Right cardiac atrium (tissue), 5 donors: ENCODE data around the gene DNAL1. TPM values are rescaled to one million over a fixed set of nuclear protein-coding genes. Genes with fewer than 3 reads are reported as not detected.

ENCODE experiments used
- ATAC-seq, 2 donors: fragments of 200-7000 bp; cut with Tn5 transposase; one replicate each; pipeline versions ENCODE4 v1.8.0 to v1.9.1; 2020; ENCODE audit warnings: moderate library complexity in 2 of 2, mild to moderate bottlenecking in 1 of 2
- DNase-seq, 3 donors: peaks; one replicate each; pipeline ENCODE4 v3.0.0-alpha.2; 2020
- H3K27ac ChIP-seq: one replicate; pipeline ENCODE4 v1.5.1; 2013; ENCODE audit warnings: mild to moderate bottlenecking, low read length, control low read depth, moderate library complexity
- H3K27me3 ChIP-seq: one replicate; pipeline ENCODE4 v1.6.1; 2013; ENCODE audit not compliant: control insufficient read depth, insufficient read depth
- H3K4me1 ChIP-seq: one replicate; pipeline ENCODE4 v1.6.1; 2013; ENCODE audit warnings: low read length; ENCODE audit not compliant: control insufficient read depth, insufficient read depth
- H3K4me3 ChIP-seq: one replicate; pipeline ENCODE4 v1.5.1; 2013; ENCODE audit warnings: low read length, control low read depth
- H3K9me3 ChIP-seq: one replicate; pipeline ENCODE4 v1.6.1; 2013; ENCODE audit warnings: low read length; ENCODE audit not compliant: control insufficient read depth
- WGBS: extraction: QIAGEN DNeasy Blood & Tissue Kit; methylation state at CpG from one replicate; pipeline ENCODE4 v1.1.7; 2013; 5-methylcytosine and 5-hydroxymethylcytosine counted together
- intact Hi-C, 4 donors: fragments of 100-400 bp; cut with DNase I; formaldehyde crosslinking; loops; one replicate each; pipeline versions ENCODE4 v1.11.0 to v1.14.0; 2022 to 2023
- polyA plus RNA-seq: library from polyadenylated mRNA; stranded (reverse); fragments of 200-250 nt; gene quantifications from one replicate; pipeline ENCODE4 v1.2.3, GENCODE V29; 2013
- total RNA-seq, 4 donors: library from RNA; stranded (reverse); fragmentation: NEBNext Ultra II Directional; extraction: Animal tissue kit (Norgen Biotek cat#: 25700); gene quantifications; one replicate each; pipeline ENCODE4 v1.2.1, GENCODE V29; 2021
- donor health status: healthy with polysubstance abuse.
- donor health status: DM: no; HTN: yes; CAD: no.
- donor health status: DM: no; HTN: no; CAD: no.
- donor health status: DM: no; HTN: yes; CAD: no; lungs with severe emphysema.
- donor health status: DM: yes; HTN: yes; CAD: no.

Gene DNAL1
- total and polyA plus RNA-seq, 5 donors, result 5.3 to 19.9 (median 17.1) TPM

DNA sequence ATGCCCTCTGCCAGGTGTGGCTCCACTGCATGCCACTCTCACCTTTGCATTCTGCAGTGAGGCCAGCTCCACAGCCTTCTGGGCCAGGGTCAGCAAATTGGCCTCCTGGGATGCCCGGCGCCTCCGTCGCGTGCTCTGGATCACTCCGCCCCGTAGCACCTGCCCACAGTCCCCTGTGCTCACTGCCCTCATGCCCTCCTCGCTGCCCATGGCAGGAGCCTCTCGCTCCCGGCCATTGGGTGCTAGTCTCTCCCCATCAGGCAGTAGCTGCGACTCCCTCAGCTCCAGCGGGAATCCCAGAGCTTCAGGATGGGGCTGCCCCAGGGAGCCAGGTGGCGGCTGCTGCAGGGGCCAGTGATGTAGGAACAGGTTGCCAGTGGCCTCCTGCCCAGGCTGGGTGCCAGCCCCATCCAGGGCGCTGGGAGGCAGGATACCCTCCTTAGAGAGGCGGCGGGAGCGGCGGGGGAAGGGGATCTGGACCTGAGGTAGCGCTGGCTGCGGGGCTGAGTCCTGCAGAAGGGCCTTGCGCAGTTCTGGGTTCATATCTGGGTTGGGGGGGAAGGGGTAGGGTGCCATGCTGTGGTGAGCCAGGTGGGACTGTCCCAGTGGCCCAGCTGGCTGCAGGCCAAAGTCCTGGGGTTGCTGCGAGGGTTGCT is 93.9 kb downstream of the DNAL1 start:
- 93% methylated on average over 22 of the region's 22 CpGs for WGBS
- Histone ChIP-seq H3K27ac (no peak overlapping the region), H3K27me3 (no peaks in the 10 kb centered on the region), H3K9me3 (no peaks in the 10 kb centered on the region), H3K4me1 (peaks cover 36% of the 10 kb centered on the region), H3K4me3 (no peak overlapping the region)
- DNase-seq, result peak; percentile 16 to 70 (median 58)
- intact Hi-C loops, result no loop called here
- no peak for ATAC-seq

DNA sequence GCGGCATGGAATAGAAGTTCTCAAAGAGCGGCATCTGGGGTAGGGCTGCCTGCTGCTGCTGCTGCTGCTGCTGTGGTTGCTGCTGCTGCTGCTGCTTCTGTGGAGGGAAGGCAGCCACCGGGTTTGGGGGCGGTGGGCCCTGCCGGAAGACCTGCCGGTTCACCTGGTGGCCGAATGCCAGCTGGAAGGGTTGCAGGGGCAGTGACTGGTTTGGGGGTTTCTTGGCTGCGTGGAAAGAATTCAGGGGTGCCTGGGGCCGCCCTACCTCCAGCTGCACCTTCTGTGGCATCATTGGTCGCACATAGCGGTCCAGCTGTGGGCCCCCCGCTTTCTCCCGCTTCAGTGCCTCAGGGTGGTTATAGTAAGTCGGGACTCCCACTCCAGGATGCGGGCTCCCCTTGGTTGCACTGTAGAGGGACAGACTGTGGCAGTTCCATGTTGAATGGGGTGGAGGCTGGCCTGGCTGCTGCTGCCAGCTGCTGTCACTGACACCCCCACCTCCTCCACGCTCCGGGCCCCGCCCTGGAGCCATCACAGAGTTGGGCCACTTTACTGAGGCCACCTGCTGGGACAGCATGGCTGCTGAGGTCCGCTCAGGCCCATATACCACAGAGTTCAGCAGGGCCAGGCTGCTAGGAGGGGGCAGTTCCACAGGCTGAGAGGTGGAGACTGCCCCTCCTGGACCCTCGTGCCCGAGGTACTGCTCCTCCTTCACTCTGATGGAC is 94.5 kb downstream of the DNAL1 start:
- Histone ChIP-seq H3K4me1 (peaks cover 43% of the 10 kb centered on the region), H3K4me3 (no peak overlapping the region)
- peak; percentile 18 to 68 (median 64) for DNase-seq

DNA sequence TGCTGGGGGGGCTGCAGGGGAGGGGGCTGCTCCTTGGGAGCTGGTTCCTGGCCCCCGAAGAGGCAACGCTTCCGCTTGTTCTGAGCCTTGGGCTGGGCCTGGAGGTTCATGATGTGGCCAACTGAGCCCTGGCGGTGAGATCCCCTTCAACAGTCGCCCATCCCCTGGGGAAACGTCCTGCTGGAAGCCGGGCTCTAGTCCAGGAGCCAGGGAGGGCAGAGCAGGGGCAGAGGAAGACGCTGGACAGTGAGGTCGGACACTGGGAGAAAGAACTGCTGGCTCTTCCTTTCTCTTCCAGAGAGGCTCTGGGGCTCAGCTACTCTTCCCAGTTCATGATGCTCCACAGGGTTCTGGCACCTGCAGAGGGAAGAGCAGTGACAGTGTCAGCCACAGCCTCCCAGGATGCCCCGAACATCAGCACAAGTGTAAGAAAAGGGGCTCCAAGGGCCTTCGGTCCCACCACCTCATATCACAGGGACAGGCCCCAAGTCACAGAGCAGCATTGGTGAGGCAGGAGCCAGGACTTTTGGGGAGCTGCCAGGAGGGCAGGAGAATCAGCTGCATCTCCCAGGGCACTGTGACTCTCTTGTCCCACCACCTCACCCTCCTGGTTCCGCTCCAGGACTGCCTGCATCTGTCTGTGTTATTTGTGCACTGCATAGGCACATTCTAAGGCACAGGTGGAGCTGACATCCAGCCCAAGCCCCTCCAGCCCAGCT is 95.3 kb downstream of the DNAL1 start:
- no peaks in the 10 kb centered on the region for H3K27me3 ChIP-seq
- intact Hi-C loops, result no loop called here

More for the DNA sequence above, 94.5 kb downstream of the DNAL1 start:
- ATAC-seq, result no peak
- Histone ChIP-seq H3K9me3 (no peaks in the 10 kb centered on the region), H3K27ac (peak overlapping the region; percentile 84), H3K27me3 (no peaks in the 10 kb centered on the region)
- WGBS, result 83% methylated on average over 21 of the region's 21 CpGs
- intact Hi-C loops, result no loop called here

DNA sequence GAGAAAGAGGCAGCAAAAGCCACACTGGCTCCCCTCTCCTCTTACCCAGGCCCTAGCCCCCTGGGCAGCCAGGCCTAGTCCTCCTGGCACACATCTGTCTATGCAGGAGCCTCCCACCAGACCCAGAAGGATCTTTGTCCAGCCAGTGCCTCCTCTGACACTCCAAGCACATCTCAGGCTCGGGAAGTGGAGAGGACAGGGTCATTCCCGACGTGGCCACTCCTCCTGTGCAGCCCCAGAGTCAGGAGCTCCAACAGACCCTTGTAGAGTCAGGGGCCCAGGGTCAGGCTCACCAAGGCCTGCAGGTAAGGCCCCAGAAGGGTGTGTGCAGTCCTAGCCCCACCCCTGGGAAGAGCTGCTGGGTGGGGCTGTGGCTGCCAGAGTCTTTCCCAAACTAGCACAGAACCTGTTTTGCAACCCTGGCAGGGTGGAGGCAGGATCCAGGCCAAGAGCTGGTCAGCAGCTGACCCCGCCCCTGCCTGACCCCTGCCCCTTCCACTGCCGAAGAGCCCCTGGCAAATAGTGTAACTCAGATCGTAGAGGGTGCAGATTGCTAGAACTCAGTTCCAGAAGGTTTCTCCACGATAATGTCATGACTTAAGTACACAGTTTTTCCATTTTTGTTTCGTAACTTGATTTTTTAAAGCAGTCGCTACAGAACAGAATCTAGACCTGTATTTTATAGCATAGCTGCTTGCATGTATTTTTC is 96.0 kb downstream of the DNAL1 start:
- Histone ChIP-seq H3K4me3 (peak overlapping the region; percentile 20), H3K4me1 (peaks cover 56% of the 10 kb centered on the region), H3K27ac (peak overlapping the region; percentile 84), H3K9me3 (no peaks in the 10 kb centered on the region), H3K27me3 (no peaks in the 10 kb centered on the region)
- peak; percentile 78 to 80 for ATAC-seq
- intact Hi-C loops, result no loop called here
- DNase-seq, result peak; percentile 87 to 92 (median 91)
- WGBS, result 9% methylated on average over 9 of the region's 9 CpGs

More for the DNA sequence above, 95.3 kb downstream of the DNAL1 start:
- Histone ChIP-seq H3K27ac (peak overlapping the region; percentile 84), H3K4me3 (no peak overlapping the region), H3K9me3 (no peaks in the 10 kb centered on the region), H3K4me1 (peaks cover 49% of the 10 kb centered on the region)
- DNase-seq (peak; percentile 35 to 66 (median 58)), ATAC-seq (no peak)
- WGBS, result 49% methylated on average over 12 of the region's 12 CpGs

DNA sequence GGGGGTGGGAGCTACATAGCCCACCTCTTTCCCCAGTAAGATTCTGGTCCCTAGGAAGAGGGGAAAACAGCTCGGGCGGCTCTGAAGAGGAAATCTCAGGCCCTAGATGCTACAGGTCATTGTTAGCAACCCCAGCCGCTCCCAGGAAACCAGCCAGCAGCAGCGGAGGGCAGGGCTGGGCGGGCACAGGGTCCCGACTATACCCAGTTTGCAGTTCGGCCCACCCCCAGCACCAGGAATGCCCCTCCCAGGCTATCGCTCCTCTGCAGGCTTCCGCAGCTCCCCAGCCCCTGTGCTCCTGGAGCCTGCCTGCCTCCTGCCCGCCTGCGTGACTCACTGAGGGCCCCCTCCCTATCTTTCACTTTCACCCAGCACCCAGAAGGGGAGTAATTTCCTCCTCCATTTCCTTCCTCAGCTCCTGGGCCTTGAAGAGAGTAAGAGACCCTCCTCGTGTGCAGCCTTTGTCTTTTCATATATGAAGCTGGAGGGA is 96.6 kb downstream of the DNAL1 start:
- 1% methylated on average over 12 of the region's 12 CpGs for WGBS

DNA sequence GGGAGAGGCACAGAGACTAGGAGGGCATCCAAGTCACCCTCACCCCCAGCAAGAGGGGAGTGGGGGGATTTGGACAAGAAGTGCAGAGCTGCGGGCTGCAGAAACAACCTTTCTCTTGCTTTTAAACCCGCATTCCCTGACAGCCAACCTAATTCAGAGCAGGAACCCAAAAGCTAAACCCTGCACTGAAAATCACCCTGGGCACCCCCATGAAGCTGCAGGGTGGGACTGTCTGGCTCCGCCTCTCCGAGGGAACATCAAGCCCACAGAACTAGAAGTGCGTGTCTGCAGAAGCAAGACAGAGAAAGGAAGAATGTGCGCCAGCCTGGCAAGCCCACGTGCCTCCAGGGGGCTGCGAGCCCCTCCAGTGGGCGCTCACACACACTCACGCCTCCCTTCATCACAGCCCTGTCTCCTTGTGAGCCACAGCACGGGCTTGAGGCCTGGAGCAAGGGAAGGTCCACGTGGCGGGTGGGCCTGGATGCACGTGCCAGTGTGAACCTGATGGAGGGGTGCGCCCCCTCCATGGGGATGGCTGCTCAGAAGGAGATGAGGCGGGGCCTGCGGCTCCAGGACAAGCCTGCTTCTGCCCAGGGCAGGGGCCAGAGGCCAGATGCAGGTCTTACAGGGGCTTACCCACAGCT is 97.2 kb downstream of the DNAL1 start:
- H3K27ac ChIP-seq, result peak overlapping the region; percentile 84
- H3K4me1 ChIP-seq, result peaks cover 65% of the 10 kb centered on the region
- peak overlapping the region; percentile 20 for H3K4me3 ChIP-seq
- ATAC-seq (peak in 1 of 2 donors; percentile 0), DNase-seq (peak; percentile 37 to 70 (median 60))
- WGBS, result 23% methylated on average over 17 of the region's 17 CpGs
- H3K27me3 ChIP-seq, result no peaks in the 10 kb centered on the region
- H3K9me3 ChIP-seq, result no peaks in the 10 kb centered on the region
- intact Hi-C loops, result no loop called here

More for the DNA sequence above, 96.6 kb downstream of the DNAL1 start:
- H3K4me1 ChIP-seq, result peaks cover 61% of the 10 kb centered on the region
- peak overlapping the region; percentile 20 for H3K4me3 ChIP-seq
- H3K27ac ChIP-seq, result peak overlapping the region; percentile 84
- no peaks in the 10 kb centered on the region for H3K27me3 ChIP-seq
- DNase-seq (peak; percentile 85 to 91 (median 90)), ATAC-seq (peak; percentile 82 to 92)
- H3K9me3 ChIP-seq, result no peaks in the 10 kb centered on the region
- intact Hi-C loops, result no loop called here

DNA sequence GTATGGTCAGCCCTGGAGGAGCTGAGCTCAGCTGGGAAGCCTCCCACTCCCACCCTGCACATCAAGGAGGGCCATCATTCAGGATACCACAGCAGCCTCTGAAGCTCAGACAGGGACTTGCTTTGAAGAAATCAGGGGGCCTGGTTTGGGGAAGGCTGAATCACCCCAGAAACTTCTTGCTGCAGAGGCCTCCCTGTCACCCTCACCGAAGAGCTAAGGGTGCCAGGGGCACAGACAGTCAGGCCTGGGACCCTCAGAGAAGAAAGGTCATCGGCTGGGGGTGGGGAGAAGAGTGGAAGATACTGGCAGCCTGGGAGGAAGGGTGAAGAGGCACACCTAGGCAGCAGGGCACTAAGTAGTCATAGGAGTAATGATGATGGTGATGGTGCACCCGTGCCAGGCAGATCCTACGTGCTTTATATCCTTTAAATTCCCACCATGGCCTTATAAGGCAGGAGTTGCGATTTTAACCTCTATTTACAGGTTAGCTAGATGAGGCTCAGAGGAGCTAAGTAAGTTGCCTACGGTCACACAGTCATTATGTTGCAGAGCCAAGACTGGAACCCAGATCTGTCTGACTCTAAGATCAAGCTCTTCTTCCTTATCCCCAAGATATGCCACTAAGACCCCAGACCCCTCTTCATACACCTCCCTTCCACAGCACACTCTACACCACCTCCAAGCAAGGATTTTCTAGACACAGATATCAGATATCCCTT is 97.9 kb downstream of the DNAL1 start:
- ATAC-seq (no peak), DNase-seq (no peak)
- Histone ChIP-seq H3K27me3 (no peaks in the 10 kb centered on the region), H3K4me1 (peaks cover 70% of the 10 kb centered on the region), H3K27ac (peak overlapping the region; percentile 84), H3K9me3 (no peaks in the 10 kb centered on the region), H3K4me3 (no peak overlapping the region)
- intact Hi-C loops, result no loop called here
- 69% methylated on average over 6 of the region's 6 CpGs for WGBS

DNA sequence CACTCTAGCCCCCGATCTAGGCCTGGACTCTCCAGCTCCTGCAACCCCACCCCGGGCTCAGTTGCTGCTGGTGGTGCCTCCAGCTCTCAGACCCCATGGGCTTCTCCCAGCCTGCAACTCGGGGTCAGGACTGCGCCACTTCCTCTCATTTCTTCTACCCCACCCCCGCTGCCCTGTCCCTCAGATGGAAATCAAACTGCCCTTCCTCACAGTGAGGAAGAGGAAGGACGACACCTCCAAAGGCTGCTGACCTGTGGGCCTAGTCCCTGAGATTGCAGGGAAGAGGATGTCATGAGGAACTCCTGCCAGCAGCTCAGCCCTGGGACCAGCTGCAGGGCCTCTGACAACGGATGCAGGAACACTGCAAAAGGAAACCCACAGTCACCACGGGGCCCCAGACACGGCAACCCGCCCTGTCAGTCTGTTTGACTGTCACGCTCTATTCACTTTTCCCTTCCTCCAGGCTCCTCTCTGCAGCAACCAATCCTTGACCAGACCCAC is 98.7 kb downstream of the DNAL1 start:
- Histone ChIP-seq H3K4me3 (no peak overlapping the region), H3K4me1 (peaks cover 70% of the 10 kb centered on the region), H3K9me3 (no peaks in the 10 kb centered on the region), H3K27me3 (no peaks in the 10 kb centered on the region), H3K27ac (peak overlapping the region; percentile 84)
- peak; percentile 2 to 11 for ATAC-seq
- intact Hi-C loops, result no loop called here
- 30% methylated on average over 11 of the region's 11 CpGs for WGBS
- peak; percentile 61 to 81 (median 80) for DNase-seq

DNA sequence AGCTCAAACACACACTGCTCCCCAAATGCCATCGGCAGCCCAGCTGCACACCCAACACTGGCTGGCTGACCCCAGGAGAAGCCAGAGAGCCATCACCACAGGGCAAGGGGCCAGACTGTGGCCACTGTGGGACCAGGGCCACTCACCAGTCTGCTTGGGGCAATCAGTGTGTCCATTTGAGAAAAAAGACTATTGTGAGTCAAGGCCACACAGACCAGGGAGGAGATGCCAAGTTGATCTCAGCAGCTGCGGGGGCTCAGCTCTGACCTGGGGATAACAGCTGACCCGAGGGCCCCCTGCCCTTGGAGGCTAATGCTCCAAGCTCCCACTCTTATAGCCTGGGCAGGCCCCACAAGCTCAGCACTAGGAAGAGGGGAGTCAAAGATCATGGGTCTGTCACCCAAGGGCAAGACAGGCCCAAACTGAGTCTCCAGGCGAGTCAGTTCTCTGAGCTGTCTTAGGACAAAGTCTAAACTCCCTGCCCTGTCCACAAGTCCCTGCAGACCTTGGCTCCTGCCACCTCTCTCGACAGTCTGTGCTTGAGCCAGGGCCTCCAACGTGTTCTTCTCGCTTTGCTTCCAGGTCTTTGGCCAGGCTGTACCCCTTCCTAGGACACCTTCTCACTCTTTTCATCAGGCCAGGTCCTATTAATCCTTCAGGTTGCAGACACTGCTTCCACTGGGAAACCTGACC is 99.5 kb downstream of the DNAL1 start:
- peaks cover 70% of the 10 kb centered on the region for H3K4me1 ChIP-seq
- no peaks in the 10 kb centered on the region for H3K9me3 ChIP-seq
- peak overlapping the region; percentile 34 for H3K27ac ChIP-seq
- 36% methylated on average over 7 of the region's 7 CpGs for whole genome bisulfite sequencing
- H3K4me3 ChIP-seq, result no peak overlapping the region
- intact Hi-C loops, result no loop called here
- no peak for ATAC-seq
- peak in 2 of 3 donors; percentile 52 to 53 for DNase-seq
- H3K27me3 ChIP-seq, result no peaks in the 10 kb centered on the region
